LNCaP clone FGC (cell line): ENCODE data around the gene CCL23.

Source experiments
- DNase-seq: peaks from one replicate; pipeline ENCODE4 v3.0.0-alpha.2; 2011; ENCODE audit warnings: low read depth
- H3K4me3 ChIP-seq: 2 replicates; pipeline ENCODE4 v1.5.1; 2011; ENCODE audit warnings: mild to moderate bottlenecking, low read depth, low read length, control low read depth
- CTCF ChIP-seq: IDR thresholded peaks from 2 replicates; pipeline ENCODE4 v1.5.1; 2012; ENCODE audit warnings: mild to moderate bottlenecking; ENCODE audit not compliant: control insufficient read depth, insufficient read depth; ENCODE audit errors: extremely low read depth

Gene CCL23

GRCh38 chr17:35972535-35972934 lies 45.2 kb downstream of the CCL23 start:
- no peak for TF ChIP-seq CTCF
- DNase-seq = no peak
- no peak overlapping the region for H3K4me3 ChIP-seq

GRCh38 chr17:35972066-35972465 lies 45.7 kb downstream of the CCL23 start:
- no peak for TF ChIP-seq CTCF
- H3K4me3 ChIP-seq = no peak overlapping the region
- DNase-seq = no peak

GRCh38 chr17:35969558-35970380 lies 48.0 kb downstream of the CCL23 start:
- peak; percentile 61 for DNase-seq

GRCh38 chr17:35968520-35969054 lies 49.2 kb downstream of the CCL23 start:
- no peak overlapping the region for H3K4me3 ChIP-seq
- DNase-seq = no peak
- TF ChIP-seq CTCF = no peak

More at GRCh38 chr17:35969558-35970380, 48.0 kb downstream of the CCL23 start:
- TF ChIP-seq CTCF = peak; percentile 93
- no peak overlapping the region for H3K4me3 ChIP-seq

GRCh38 chr17:35965272-35965671 lies 52.5 kb downstream of the CCL23 start:
- DNase-seq = no peak
- TF ChIP-seq CTCF = no peak
- no peak overlapping the region for H3K4me3 ChIP-seq

- no peak for DNase-seq
- H3K4me3 ChIP-seq = no peak overlapping the region
- TF ChIP-seq CTCF = no peak
These were observed 54.1 kb downstream of the CCL23 start for GRCh38 chr17:35963663-35964062.
